Calu3 (cell line): ENCODE results near the gene ERCC8. TPM values are rescaled to one million over a fixed set of nuclear protein-coding genes. Genes with fewer than 3 reads are reported as not detected.

Experiments
- BruUV-seq: library from RNA; stranded (reverse); fragments of 400-500 nt; replicated peaks from 2 replicates; lab custom pipeline; 2021; lab: Mats Ljungman, UMichigan
- CTCF ChIA-PET: fragments of 300-600 bp; sonication (Branson Sonifier 250); formaldehyde crosslinking; loops from one replicate; lab custom pipeline; 2022; ENCODE audit warnings: antibody characterized with exemption; lab: Charles Lee
- DNase-seq: peaks from one replicate; pipeline ENCODE4 v3.0.0; 2022
- H3K27ac Mint-ChIP-seq: one replicate; pipeline ENCODE4 v1.8.0; 2022; ENCODE audit warnings: mixed read lengths; ENCODE audit not compliant: unreplicated experiment
- H3K27me3 Mint-ChIP-seq: one replicate; pipeline ENCODE4 v1.8.0; 2022; ENCODE audit warnings: mixed read lengths; ENCODE audit not compliant: unreplicated experiment
- H3K36me3 Mint-ChIP-seq: one replicate; pipeline ENCODE4 v1.8.0; 2022; ENCODE audit warnings: mild to moderate bottlenecking, moderate library complexity, mixed read lengths; ENCODE audit not compliant: insufficient read depth, unreplicated experiment
- H3K4me1 Mint-ChIP-seq: one replicate; pipeline ENCODE4 v1.8.0; 2022; ENCODE audit warnings: mild to moderate bottlenecking, low read depth, mixed read lengths; ENCODE audit not compliant: unreplicated experiment
- H3K4me3 Mint-ChIP-seq: one replicate; pipeline ENCODE4 v1.8.0; 2022; ENCODE audit warnings: mild to moderate bottlenecking, low read depth, moderate library complexity, mixed read lengths; ENCODE audit not compliant: unreplicated experiment
- H3K9me3 Mint-ChIP-seq: one replicate; pipeline ENCODE4 v1.8.0; 2022; ENCODE audit warnings: low read depth, mixed read lengths; ENCODE audit not compliant: unreplicated experiment
- CTCF ChIP-seq: fragments of 200-600 bp; IDR thresholded peaks from one replicate; pipeline ENCODE4 v1.8.0; 2022; ENCODE audit warnings: antibody characterized with exemption; ENCODE audit not compliant: unreplicated experiment
- intact Hi-C: fragments of 100-400 bp; cut with micrococcal nuclease; formaldehyde crosslinking; loops from one replicate; pipeline ENCODE4 v1.10.0; 2022; ENCODE audit not compliant: unreplicated experiment
- total RNA-seq: library from RNA; stranded (reverse); gene quantifications from 2 replicates; pipeline ENCODE4 v1.2.3, GENCODE V29; 2022

Gene ERCC8
- total RNA-seq, 1 experiment from 2014 or later, result 19.7 TPM

DNA sequence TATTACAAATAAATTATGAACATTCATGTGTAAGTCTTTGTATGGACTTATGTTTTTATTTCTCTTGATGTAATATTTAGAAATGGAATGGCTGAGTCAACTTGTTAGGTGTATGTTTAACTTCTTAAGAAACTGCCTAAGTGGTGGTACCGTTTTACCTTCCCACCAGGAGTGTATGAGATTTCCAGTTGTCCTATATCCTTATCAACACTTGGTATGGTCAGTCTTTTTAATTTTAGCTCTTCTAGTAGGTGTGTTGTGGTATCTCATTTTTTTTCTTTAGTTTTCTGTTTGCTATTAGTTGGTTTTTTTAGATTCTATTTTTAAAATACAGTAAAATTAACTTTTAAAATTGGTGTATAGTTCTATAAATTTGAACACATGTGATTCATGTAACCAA is 3.9 kb upstream of the ERCC8 start:
- Mint-ChIP-seq H3K36me3 (no peaks in the 10 kb centered on the region), H3K27ac (no peak overlapping the region), H3K4me1 (no peaks in the 10 kb centered on the region), H3K9me3 (no peaks in the 10 kb centered on the region), H3K27me3 (no peaks in the 10 kb centered on the region), H3K4me3 (no peak overlapping the region)
- DNase-seq, result no peak
- CTCF ChIA-PET, result no interaction called here
- no peak for TF ChIP-seq CTCF
- no TSS peak for BruUV-seq
- intact Hi-C loops, result no loop called here

DNA sequence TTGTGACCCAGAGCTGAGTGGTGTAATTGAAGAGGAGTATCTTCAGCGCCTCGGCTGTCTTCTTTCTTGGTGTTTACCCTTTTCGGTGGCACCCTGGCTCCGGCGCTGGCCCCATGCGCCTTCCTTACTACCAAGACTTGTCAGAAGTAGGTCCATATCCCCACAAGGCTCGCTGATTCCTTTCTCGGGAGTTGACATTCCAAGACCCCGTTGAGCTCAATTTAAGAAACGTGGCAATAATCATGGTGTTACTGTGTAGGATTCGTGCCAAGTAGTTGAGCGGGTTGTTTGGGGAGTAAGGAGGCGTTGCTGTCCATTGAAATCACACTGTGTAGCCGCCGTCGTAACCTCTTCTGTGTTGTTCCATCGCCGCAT is 930 bp upstream of the ERCC8 start:
- no TSS peak for BruUV-seq
- CTCF ChIA-PET, result interaction anchor here (1.6 kb wide), 1 partner anchor 16 kb away, joined by 4 read pairs; no protein-coding TSS in a partner anchor
- intact Hi-C loops, result no loop called here
- Mint-ChIP-seq H3K36me3 (no peaks in the 10 kb centered on the region), H3K9me3 (no peaks in the 10 kb centered on the region), H3K4me1 (peaks cover 7% of the 10 kb centered on the region), H3K4me3 (no peak overlapping the region), H3K27me3 (no peaks in the 10 kb centered on the region), H3K27ac (no peak overlapping the region)
- no peak for TF ChIP-seq CTCF
- no peak for DNase-seq

- TF ChIP-seq CTCF, result no peak
- intact Hi-C loops, result no loop called here
- Mint-ChIP-seq H3K36me3 (peaks cover 3% of the 10 kb centered on the region), H3K4me1 (peaks cover 7% of the 10 kb centered on the region), H3K27ac (peak overlapping the region; percentile 35), H3K27me3 (no peaks in the 10 kb centered on the region), H3K4me3 (no peak overlapping the region), H3K9me3 (no peaks in the 10 kb centered on the region)
- DNase-seq, result no peak
- CTCF ChIA-PET, result no interaction called here
- no TSS peak for BruUV-seq
Measured at GRCh38 chr5:60943624-60944023, 1.2 kb downstream of the ERCC8 start.

GRCh38 chr5:60929024-60929423 is 15.8 kb downstream of the ERCC8 start:
- DNase-seq, result no peak
- intact Hi-C loops, result no loop called here
- no TSS peak for BruUV-seq
- Mint-ChIP-seq H3K36me3 (no peaks in the 10 kb centered on the region), H3K4me1 (no peaks in the 10 kb centered on the region), H3K4me3 (no peak overlapping the region), H3K27me3 (no peaks in the 10 kb centered on the region), H3K9me3 (no peaks in the 10 kb centered on the region), H3K27ac (no peak overlapping the region)
- CTCF ChIA-PET, result interaction anchor here (0.7 to 0.9 kb wide), 2 partner anchors 16 to 570 kb away, joined by 3 to 4 read pairs; partner anchors contain the start of genes ERCC8 and NDUFAF2
- peak; percentile 39 for TF ChIP-seq CTCF
